ENCODE results near the gene CHMP2A. TPM values are rescaled to one million over a fixed set of nuclear protein-coding genes. Genes with fewer than 3 reads are reported as not detected.
"Not testable (repeated sequence)": the region's sequence is repeated elsewhere in the genome, so short reads cannot be mapped to it uniquely, and the experiment has no call there.

Gene CHMP2A
- total RNA-seq, 2 donors from 2014 or later: 109 to 121 TPM

- peak overlapping the region; percentile 89 to 95 for H3K4me3 ChIP-seq
- no peaks in the 10 kb centered on the region for H3K9me3 ChIP-seq
- H3K36me3 ChIP-seq: peaks cover 34% of the 10 kb centered on the region
- DNase-seq (ENCODE audit: low spot score): no peak
- peaks cover 0 to 32% of the 10 kb centered on the region in 2 donors for H3K4me1 ChIP-seq
- peak overlapping the region; percentile 86 to 90 for H3K27ac ChIP-seq
- TF ChIP-seq CTCF (IDR thresholded peaks at IDR 0.05): no peak
- H3K27me3 ChIP-seq: no peaks in the 10 kb centered on the region
These were observed 10.2 kb downstream of the CHMP2A start for GRCh38 chr19:58544591-58545285.

GRCh38 chr19:58543826-58544590, 10.9 kb downstream of the CHMP2A start, which contains the start of gene TRIM28:
TRIM28 (plus strand) TSS chr19:58544064; CDS start chr19:58544758, 694 bp downstream.
- no peak for TF ChIP-seq CTCF (IDR thresholded peaks at IDR 0.05)
- no peaks in the 10 kb centered on the region for H3K9me3 ChIP-seq
- no peaks in the 10 kb centered on the region for H3K27me3 ChIP-seq

GRCh38 chr19:58542641-58543372, 12.1 kb downstream of the CHMP2A start:
- not testable (repeated sequence) for H3K27me3 ChIP-seq; DNase-seq (ENCODE audit: low spot score); H3K9me3 ChIP-seq
- H3K36me3 ChIP-seq: peaks cover 15% of the 10 kb centered on the region
- H3K4me1 ChIP-seq: peaks cover 0 to 43% of the 10 kb centered on the region in 2 donors
- H3K4me3 ChIP-seq: peak overlapping the region; percentile 89 to 95
- H3K27ac ChIP-seq: peak overlapping the region; percentile 86 to 90

More at GRCh38 chr19:58543826-58544590, 10.9 kb downstream of the CHMP2A start, which contains the start of gene TRIM28:
- peaks cover 0 to 32% of the 10 kb centered on the region in 2 donors for H3K4me1 ChIP-seq
- peak within 1 kb of the TSS; percentile 86 to 90 for H3K27ac ChIP-seq
- peaks cover 27% of the 10 kb centered on the region for H3K36me3 ChIP-seq
- peak; percentile 98 for DNase-seq (ENCODE audit: low spot score)
- H3K4me3 ChIP-seq: peak within 1 kb of the TSS; percentile 89 to 95

GRCh38 chr19:58539169-58539559, 15.7 kb downstream of the CHMP2A start:
- H3K9me3 ChIP-seq; H3K4me3 ChIP-seq; H3K36me3 ChIP-seq; H3K27me3 ChIP-seq; DNase-seq (ENCODE audit: low spot score); H3K27ac ChIP-seq: not testable (repeated sequence)
- H3K4me1 ChIP-seq: peaks cover 0 to 17% of the 10 kb centered on the region in 2 donors

- Histone ChIP-seq H3K27ac (peak overlapping the region in 1 of 2 donors; percentile 31), H3K27me3 (peaks cover 3 to 6% of the 10 kb centered on the region in 2 donors), H3K4me1 (peaks cover 0 to 16% of the 10 kb centered on the region in 2 donors), H3K9me3 (no peaks in the 10 kb centered on the region), H3K36me3 (no peaks in the 10 kb centered on the region), H3K4me3 (peak overlapping the region; percentile 14 to 44)
- TF ChIP-seq CTCF (IDR thresholded peaks at IDR 0.05): no peak
- no peak for DNase-seq (ENCODE audit: low spot score)
These were observed 16.4 kb downstream of the CHMP2A start for GRCh38 chr19:58538257-58539168.

Measured in right atrium auricular region (tissue), 2 donors.